Measurements from ENCODE around the gene SAMD15.
A peak's percentile ranks its signal among the peaks of the same experiment; 100 is the strongest.
"Not testable (repeated sequence)": the region's sequence is repeated elsewhere in the genome, so short reads cannot be mapped to it uniquely, and the experiment has no call there.

The SAMD15 gene

DNA sequence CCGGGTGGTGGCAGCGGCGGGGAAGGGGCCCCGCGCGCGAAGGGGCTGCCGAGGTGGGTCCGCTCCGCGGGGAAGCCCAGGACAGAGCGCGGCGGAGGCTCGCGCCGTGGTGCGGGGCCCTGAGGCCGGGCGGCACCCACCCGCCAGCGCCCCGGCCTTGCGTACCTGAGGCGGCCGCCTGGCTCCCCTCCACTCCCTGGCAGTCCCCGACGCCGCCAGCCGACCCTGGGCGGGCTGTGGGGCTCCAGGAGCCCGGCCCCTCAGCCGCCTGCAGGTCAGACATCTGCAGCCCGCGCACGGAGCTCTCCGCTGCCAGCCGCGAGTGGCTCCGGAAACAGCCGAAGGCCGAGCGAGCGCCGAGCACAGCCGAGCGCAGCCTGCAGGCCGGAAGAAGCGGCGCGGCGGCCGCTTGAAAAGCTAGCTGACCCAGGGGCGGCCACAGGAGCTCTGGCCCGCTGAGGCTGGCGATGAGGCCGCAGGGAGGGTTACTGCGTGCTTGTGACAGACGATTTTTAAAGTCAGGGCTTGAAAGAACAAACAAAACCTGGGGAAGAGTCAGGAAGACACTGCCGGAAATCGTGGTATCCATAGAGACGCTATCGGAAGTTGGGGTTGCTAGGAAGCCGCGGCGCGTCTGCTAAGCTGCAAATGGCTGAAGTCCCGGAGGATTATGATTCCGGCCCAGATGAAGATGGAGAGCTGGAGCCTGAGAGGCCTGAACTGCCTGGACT lies at the start of gene SAMD15, which contains the start of gene TMED8:
Gene SAMD15, plus strand, starts transcription at position 609 of the 731 bp plus-strand sequence. Its CDS starts 40 bp downstream, at position 649.
Gene TMED8, minus strand, starts transcription at position 324 of the 731 bp plus-strand sequence. Its CDS starts 41 bp downstream, at position 283.
- DNase-seq (ENCODE audit: low spot score): peak; percentile 93

DNA sequence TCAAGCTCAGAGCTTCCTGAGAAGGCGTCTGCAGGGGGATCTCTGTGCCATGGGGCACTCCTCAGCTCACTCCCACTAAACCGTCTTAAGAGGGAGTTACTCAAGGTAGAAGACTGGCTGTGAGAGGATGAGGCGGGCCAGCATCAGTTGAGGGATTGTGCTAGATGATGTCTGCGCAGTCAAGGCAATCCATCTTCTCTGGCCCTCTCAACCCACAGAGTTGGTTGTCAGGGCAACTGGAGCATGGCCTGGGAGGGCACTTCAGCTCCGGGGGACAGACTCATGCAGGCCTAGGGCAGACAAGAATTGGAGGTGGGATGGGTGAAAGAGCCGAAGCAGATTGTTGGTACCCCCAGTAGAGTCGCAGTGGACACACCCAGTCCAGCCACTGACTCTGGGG lies 47.3 kb upstream of the SAMD15 start:
- DNase-seq (ENCODE audit: low spot score): no peak

DNA sequence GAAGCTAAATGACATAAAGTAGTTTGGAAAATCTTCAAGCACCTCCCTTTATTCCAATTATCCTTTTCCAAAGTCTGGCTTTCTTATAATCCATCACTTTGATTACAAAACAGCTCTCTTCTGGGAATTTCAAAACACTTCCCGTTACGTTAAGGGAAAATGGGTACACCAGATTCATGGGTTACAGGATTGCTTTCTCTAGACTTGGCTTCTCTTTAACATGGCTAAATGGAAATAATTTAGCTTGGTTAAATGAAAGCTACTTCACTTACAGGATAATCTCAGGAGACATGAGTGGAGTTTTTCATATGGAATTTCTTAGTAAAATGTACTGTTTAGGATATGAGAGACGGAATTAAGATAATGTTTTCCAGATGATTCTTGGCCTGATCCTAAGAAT lies 41.6 kb upstream of the SAMD15 start:
- DNase-seq (ENCODE audit: low spot score): no peak

DNA sequence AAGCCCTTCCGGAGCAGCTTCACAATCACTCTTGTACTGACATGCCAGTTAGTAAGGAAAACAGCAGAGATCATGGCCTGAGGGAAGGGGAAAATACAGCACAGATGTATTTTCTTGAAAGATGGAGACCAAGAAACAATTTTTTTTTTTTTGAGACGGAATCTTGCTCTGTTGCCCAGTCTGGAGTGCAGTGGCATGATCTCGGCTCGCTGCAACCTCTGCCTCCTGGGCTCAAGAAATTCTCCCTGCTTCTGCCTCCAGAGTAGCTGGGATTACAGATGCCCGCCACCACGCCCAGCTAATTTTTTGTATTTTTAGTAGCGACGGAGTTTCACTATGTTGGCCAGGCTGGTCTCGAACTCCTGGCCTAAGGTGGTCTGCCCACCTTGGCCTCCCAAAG lies 39.9 kb upstream of the SAMD15 start:
- DNase-seq (ENCODE audit: low spot score): not testable (repeated sequence)

DNA sequence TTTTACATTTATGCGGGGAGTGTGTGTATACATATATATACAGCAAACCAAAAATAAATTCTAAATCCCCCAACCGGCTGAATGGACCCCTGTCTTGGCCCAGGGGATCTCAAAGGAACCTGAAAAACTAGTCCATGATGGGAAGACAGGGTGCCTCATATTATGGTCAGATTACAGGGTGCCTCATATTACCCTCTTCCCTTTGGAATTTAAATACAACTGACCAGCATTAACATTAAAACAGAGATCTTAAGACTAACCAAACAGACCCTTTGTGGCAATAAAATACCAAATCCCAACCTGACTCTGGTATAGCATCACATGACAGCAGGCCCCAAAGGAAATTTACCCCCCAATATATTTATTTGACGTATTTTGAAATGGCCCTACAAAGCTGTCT lies 39.3 kb upstream of the SAMD15 start:
- DNase-seq (ENCODE audit: low spot score): no peak

DNA sequence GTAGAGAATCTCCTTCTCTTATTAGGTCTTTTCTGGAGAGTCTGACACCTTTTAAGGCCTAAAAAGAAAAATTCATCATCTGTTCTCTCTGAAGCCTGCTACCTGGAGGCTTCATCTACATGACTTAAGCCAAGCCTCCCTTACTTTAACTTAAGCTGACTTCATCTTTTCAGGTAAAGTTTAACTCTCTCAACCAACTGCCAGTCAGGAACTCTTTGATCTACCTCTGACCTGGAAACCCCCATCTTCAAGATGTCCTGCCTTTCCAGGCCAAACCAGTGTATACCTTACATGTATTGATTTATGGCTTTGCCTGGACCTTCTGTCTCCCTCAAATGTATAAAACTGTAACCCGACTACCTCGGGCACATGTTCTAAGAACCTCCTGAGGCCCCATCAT lies 38.9 kb upstream of the SAMD15 start:
- DNase-seq (ENCODE audit: low spot score): no peak

DNA sequence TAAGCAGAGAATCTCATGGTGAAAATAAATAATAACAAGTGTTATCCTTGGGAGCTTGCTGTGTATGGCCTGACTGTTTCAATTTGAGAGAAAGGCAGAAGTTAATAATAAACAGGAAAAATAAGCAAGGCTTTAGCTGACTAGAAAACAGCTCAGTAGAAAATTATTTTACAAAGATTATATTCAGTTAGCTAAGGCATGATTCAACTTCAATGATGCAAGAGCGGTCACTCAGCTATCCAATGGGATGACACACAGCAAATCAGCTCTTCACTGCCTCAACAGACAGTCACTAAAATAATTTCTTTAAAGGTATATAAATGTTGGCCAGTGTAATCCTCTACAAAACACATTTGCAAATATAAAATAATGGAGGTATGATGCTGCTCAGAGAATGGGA lies 37.8 kb upstream of the SAMD15 start:
- DNase-seq (ENCODE audit: low spot score): no peak

DNA sequence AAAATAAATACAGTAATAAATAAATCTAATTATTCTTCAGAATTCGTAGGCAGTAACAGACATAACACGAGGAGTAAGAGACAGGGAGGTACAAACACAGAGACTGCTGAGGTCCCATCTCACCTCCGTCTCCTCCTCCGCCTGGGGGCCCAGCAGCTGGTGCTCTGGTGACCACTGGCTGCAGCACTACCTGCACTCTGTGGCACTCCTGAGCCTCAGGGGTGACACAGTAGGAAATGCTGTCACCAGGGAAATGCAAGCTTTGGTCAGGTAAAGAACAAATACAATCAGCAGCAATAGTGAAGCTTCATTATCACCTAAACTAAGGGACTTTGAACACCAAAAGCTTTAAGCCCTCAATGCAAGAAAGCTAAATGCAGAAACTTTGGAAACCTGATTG lies 36.8 kb upstream of the SAMD15 start:
- no peak for DNase-seq (ENCODE audit: low spot score)

DNA sequence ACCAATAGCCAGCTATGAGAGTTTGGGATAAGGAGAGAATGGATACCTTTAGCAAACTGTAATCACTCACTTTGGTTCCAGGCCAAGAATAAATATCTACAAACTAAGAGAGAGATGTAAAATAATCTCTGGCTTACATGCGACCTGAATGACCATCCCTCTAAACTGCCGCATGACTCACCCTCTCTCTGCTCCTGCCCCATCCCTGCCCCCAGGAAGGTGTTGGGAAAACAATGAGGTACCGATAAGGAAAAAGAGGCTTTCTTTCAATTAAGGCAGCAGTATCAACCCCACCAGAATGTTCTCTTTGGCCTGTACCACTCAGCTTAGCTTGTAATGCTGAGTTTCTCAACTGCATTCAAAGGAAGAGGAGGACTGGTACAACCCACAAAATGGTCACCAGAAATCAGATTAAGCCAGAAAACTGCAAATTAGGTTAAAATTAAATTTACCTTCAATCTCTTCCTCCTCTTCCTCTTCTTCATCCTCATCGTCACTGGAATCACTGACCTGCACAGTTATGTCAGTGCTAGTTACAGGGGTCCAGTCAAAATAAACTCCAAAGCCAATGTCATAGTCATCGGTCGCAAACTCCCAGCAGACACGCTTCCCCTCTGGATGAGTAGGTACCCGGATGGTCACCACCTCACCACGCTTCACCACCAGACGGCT lies 34.3 kb upstream of the SAMD15 start:
- DNase-seq (ENCODE audit: low spot score): no peak

DNA sequence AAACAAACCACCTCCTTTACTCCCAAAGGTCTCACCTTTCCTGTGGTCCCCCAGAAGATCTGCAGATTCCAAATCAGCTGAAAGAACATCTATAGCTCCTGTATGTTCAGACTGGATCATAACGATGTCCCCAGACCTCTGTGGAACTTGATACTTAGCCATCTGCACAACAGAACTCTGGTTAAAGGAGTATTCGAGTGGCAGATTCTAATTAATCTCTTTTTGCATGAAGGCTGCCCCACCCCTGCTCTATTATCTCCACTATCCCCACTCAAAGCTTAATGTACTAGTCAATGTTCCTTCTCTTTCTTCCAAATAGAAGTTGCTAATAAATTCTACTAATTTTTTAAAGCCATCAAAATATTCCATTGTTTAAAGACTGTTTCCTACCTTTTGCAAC lies 33.5 kb upstream of the SAMD15 start:
- DNase-seq (ENCODE audit: low spot score): no peak

DNA sequence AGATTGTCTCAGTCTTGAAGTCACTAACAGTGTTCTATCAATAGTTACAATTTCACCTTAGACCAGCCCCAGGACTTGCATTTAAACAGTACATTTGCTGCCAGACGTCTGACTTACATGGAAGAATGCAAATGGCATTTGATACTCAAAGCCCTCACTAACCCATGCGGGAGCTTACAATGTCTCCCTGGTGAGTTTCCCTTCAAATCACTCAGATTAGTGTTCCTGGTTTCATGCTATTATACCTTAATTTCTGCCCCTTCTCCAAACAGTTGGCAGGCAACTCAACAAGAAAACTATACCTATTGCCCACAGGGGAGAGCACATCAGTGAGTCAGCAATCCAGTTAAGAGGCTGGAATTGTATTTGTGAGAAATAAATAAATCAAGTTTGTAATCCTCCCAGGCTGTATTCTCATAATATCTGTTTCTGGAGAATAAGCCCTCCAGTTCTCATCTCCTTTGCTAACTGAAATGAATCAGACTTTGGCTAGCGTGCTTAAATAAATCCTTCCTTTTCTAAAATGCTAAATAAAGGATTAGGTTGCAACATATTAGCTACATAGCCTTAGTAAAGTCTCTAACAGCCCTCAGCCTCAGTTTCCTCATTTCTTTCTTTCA lies 32.7 kb upstream of the SAMD15 start:
- no peak for DNase-seq (ENCODE audit: low spot score)

DNA sequence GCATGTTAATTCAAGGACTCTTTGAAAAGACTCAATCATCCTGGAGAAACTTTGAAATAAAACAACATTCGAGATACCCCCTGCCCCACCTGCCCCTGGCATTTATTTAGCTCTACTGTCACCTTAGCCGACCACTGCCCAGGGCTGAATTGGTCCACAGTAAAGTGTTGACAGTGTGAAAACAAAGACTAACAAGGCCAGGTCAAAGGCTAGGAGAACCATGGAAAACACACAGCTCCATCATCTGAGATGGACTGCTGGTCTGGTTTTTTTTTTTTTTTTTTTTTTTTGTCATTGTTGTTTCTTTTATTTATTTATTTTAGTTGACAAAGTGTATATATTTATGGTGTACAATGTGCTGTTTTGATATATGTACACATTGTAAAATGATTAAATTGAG lies 30.7 kb upstream of the SAMD15 start:
- DNase-seq (ENCODE audit: low spot score): no peak

DNA sequence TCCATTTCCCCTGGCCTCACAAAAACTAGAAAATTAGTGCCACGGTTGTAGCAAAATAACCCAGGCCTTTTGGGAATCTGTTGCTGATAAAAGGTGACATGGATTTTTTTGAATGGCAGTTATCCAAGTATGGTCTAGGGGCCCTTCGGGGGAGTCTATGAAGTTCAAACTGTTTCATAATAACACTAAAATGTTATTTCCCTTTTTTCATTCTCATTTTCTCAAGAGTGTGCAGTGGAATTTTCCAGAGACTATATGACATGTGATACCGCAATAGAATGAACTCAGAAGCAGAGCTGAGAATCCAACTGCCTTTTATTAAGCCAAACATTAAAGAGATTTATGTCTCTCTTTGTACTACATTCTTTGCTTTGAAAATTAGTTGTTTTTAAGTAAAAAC lies 29.4 kb upstream of the SAMD15 start:
- DNase-seq (ENCODE audit: low spot score): no peak

DNA sequence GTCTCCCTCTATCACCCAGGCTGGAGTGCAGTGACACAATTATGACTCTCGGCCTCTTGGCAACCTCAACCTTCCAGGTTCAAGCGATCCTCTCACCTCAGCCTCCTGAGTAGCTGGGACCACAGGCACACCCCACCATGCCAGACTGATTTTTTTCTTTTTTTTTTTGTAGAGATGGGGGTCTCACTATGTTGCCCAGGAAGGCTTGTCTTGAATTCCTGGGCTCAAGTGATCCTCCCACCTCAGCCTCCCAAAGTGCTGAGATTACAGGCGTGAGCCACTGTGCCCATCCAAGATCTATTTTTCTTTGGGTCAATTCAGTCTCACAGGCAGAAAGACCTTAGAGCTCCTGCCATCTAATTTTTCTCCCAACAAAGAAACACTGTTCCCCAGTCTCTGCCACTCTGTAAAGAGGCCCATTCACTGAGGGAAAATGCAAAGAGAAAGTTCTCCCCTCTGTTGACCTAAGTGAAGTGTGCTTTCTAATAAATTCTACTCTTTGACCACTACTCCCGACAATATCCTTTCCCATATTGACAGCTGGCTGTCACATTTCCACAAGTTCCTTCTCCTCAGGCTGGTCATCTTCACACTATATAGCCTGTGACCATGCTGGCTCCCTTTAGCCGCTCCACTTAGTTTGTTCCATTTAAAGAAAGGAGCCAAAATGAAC lies 23.6 kb upstream of the SAMD15 start:
- DNase-seq (ENCODE audit: low spot score): no peak

DNA sequence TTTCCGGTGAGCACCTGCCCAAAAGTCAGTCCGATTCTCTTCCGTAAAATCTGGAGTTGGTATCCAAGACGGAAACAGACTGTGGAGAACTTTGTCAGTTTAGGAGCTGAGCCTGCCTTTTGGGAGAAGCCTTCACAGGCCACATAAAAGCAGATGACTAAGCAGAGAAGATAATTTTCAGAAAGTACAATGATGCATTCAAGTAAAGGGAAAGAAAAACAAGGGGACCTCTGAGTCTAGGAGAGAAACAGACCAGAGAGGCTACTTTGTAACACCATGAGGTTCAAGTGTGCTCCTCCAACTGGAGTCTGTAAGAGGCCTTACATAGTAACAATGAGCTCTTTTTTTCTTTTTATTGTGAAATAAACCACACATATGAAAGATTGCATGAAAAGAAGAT lies 21.4 kb upstream of the SAMD15 start:
- no peak for DNase-seq (ENCODE audit: low spot score)

DNA sequence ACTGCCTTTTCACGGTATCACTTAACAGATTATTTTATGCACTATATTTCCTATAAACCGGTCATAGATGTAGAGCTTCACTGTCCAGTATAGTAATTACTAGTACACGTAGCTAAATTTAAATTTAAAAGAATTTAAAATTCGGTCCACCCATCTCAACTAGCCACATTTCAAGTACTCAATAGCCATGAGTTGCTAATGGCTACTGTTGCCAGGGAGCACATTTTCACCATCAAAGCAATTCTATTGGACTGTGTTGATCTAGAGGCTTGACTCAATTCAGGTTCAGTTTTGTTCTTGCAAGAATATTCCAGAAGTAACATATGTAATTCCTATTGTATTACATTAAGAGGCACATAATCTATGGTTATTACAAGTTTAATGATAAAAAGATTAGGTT lies 20.3 kb upstream of the SAMD15 start:
- DNase-seq (ENCODE audit: low spot score): no peak

DNA sequence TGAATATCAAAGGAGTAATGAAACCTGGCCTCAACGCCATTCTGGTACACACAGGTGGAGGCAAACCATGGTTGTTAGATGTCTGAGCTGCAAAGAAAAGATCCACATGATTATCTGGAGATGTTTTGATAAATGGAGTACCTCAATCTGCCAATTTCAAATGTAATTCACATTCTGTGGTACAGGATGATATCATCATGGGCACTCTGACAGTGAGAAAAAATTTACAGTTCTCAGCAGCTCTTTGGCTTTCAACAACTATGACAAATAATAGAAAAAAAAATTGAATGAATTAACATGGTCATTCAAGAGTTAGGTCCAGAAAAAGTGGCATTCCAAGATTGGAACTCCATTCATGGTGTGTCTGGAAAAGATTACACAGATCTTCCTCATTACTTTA lies 17.6 kb upstream of the SAMD15 start:
- DNase-seq (ENCODE audit: low spot score): no peak

DNA sequence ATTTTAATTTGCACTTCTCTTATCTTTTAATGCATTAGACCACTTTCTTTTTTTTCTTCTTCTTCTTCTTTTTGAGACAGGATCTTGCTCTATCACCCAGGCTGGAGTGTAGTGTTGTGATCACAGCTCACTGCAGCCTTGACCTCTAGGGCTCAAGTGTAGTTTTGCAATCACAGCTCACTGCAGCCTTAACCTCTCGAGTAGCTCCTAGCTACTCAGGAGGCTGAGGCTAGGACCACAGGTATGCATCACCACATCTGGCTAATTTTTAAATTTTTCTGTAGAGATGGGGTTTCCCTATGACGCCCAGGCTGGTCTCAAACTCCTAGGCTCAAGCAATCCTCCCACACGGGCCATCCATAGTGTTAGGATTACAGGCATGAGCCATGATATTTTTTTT lies 13.0 kb upstream of the SAMD15 start:
- no peak for DNase-seq (ENCODE audit: low spot score)

DNA sequence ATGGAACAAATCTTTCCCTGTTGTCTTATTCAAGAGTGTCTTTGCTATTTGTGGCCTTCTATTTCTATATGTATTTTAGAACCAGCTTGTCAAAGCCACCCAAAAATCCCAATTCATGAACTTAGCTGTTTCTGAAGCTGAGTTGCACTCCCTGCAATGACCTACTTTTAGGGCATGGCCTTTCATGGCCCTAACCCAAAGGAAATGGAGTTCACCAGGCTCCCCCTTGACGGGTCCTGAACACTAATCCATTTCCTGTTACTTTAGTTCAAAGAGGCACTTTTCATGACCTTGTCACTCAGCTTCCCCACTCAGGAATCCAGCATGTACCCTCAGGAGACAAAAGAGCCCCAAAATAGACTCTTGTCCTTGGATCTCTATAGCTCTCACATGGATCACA lies 7.9 kb upstream of the SAMD15 start:
- DNase-seq (ENCODE audit: low spot score): no peak

DNA sequence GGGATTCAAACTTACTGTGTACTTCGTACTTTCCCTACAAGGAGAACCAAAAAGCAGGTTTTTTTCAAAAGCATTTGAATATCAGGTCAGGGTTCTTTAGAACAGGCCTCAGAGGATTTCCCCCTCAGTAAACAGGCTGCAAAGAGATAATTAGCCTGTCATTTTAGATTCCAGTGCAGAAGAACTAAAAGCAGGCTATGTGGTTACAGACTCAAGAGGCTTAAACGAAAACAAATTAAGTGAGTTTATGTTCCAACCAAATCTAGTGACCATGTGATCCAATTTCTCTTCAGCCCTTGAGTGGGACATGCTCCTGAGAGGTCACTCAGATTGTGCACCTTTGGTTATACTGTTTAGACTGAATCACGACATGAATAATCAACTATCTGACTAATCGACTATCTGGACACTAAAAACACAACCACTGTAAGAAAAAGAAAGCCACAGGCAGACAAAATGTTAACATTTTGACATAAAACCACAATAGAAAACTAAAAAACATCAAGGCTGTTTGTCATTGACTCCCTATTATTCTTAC lies 4.8 kb upstream of the SAMD15 start:
- no peak for DNase-seq (ENCODE audit: low spot score)

DNA sequence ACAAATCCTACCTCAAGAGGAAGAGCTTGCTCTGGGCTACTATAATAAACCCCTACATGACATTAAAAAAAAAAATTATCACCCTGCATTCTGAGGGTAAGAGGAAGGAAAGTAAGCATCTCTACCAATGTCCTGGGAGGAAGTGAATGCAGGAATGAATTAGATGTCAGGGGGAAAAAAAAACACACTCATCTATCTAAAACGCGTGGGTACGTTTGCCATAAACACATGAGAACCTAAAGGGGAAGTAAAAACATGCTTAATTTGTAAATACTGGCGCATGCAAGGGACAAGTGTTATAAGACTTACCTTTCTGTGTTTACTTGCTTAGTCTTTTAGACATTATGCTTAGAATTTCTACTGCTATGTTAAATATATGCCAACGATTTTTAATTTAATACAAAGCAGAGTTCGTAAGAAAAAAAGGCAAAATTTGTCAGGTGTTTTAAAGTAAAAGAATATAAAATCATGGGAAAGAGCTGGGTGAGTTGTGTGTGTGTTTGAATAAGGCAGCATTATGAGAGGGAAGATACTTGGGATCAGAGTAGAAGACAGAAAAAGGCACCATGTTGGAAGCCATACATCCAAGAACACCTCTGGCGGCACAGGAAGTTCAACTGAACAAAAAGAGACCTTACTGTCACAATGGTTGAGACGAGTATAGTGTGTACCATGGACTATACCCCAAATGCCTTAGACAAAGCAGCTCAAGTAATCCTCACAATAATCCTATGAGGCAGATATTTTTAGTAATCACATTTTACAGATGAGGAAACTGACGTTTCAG lies 1.8 kb upstream of the SAMD15 start:
- no peak for DNase-seq (ENCODE audit: low spot score)
